Naive thymus-derived CD4-positive, alpha-beta T cell (primary cell): ENCODE measurements around the gene SIRPG. TPM values are rescaled to one million over a fixed set of nuclear protein-coding genes. Genes with fewer than 3 reads are reported as not detected.

Experiments used
- ATAC-seq: fragments of 150-1000 bp; cut with Tn5 transposase; 2 replicates; pipeline ENCODE4 v1.10.0; 2021; ENCODE audit warnings: mild to moderate bottlenecking, moderate library complexity
- CTCF ChIA-PET: fragments of 350-600 bp; sonication (Branson Sonifier 250); formaldehyde crosslinking; loops from one replicate; lab custom pipeline; 2021; ENCODE audit warnings: antibody characterized with exemption; lab: Charles Lee
- POLR2A ChIA-PET: fragments of 350-600 bp; sonication (Branson Sonifier 250); formaldehyde crosslinking; loops from one replicate; lab custom pipeline; 2021; ENCODE audit warnings: antibody characterized with exemption, inconsistent platforms; lab: Charles Lee
- DNase-seq, 9 donors: peaks; one replicate each; pipeline versions ENCODE4 v3.0.0 to v3.0.0-alpha.2; 2020 to 2022; ENCODE audit warnings: mixed read lengths in 1 of 9
- H3K27ac ChIP-seq: one replicate; pipeline ENCODE4 v1.7.0; 2013; ENCODE audit warnings: mild to moderate bottlenecking, low read depth, low read length, moderate library complexity
- H3K27me3 ChIP-seq, 2 donors: one replicate each; pipeline ENCODE4 v1.7.0; 2013; ENCODE audit warnings: low read length in 2 of 2, mild to moderate bottlenecking in 2 of 2, moderate library complexity in 2 of 2; ENCODE audit not compliant: control insufficient read depth in 2 of 2, insufficient read depth in 2 of 2
- H3K36me3 ChIP-seq, 3 experiments: 1 replicate in 2 of 3; 2 replicates in 1 of 3; pipeline ENCODE4 v1.7.0; 2013; ENCODE audit warnings: low read length in 3 of 3, mild to moderate bottlenecking in 3 of 3, moderate library complexity in 1 of 3; ENCODE audit not compliant: insufficient read depth in 3 of 3, control insufficient read depth in 2 of 3
- H3K4me1 ChIP-seq, 2 donors: one replicate each; pipeline ENCODE4 v1.7.0; 2013; ENCODE audit warnings: low read length in 2 of 2, mild to moderate bottlenecking in 2 of 2, moderate library complexity in 1 of 2; ENCODE audit not compliant: control insufficient read depth in 2 of 2, insufficient read depth in 2 of 2
- H3K4me3 ChIP-seq: 2 replicates; pipeline ENCODE4 v1.7.0; 2013; ENCODE audit warnings: mild to moderate bottlenecking, low read length
- H3K9me3 ChIP-seq, 3 experiments: 1 replicate in 2 of 3; 2 replicates in 1 of 3; pipeline ENCODE4 v1.7.0; 2013; ENCODE audit warnings: low read length in 3 of 3; ENCODE audit not compliant: control insufficient read depth in 2 of 3
- H3K27ac Mint-ChIP-seq, 9 donors: one replicate each; pipeline ENCODE4 v1.8.0; 2020 to 2022; ENCODE audit warnings: mixed read lengths in 9 of 9, mild to moderate bottlenecking in 8 of 9, moderate library complexity in 5 of 9, inconsistent platforms in 2 of 9
- H3K27me3 Mint-ChIP-seq, 5 donors: one replicate each; pipeline ENCODE4 v1.8.0; 2021 to 2022; ENCODE audit warnings: mixed read lengths in 5 of 5, mild to moderate bottlenecking in 1 of 5
- H3K36me3 Mint-ChIP-seq, 5 donors: one replicate each; pipeline ENCODE4 v1.8.0; 2020 to 2022; ENCODE audit warnings: mixed read lengths in 5 of 5, mild to moderate bottlenecking in 3 of 5, inconsistent platforms in 1 of 5
- H3K4me1 Mint-ChIP-seq, 7 donors: one replicate each; pipeline ENCODE4 v1.8.0; 2020 to 2022; ENCODE audit warnings: mixed read lengths in 7 of 7, mild to moderate bottlenecking in 3 of 7, inconsistent platforms in 1 of 7
- H3K4me3 Mint-ChIP-seq, 10 donors: one replicate each; pipeline ENCODE4 v1.8.0; 2020 to 2022; ENCODE audit warnings: mild to moderate bottlenecking in 10 of 10, mixed read lengths in 10 of 10, moderate library complexity in 6 of 10, inconsistent platforms in 2 of 10
- H3K9me3 Mint-ChIP-seq, 11 donors: one replicate each; pipeline ENCODE4 v1.8.0; 2020 to 2022; ENCODE audit warnings: mixed read lengths in 11 of 11, mild to moderate bottlenecking in 4 of 11, inconsistent platforms in 1 of 11, moderate library complexity in 1 of 11
- intact Hi-C, 2 donors: fragments of 100-400 bp; cut with micrococcal nuclease; formaldehyde crosslinking; loops; one replicate each; pipeline ENCODE4 v1.15.1; 2023
- polyA plus RNA-seq, 2 donors: library from polyadenylated mRNA; unstranded; fragments of 300-500 nt; fragmentation: Illumina TruSeq; gene quantifications; one replicate each; pipeline ENCODE4 v1.2.3, GENCODE V29; 2021
- total RNA-seq, 6 experiments: library from RNA in 5 of 6; stranded (reverse) in 5 of 6; gene quantifications; 1 replicate in 5 of 6; 2 replicates in 1 of 6; pipeline ENCODE4 v1.2.3 and lab custom pipeline; 2021 to 2026

SIRPG gene
- total and polyA plus RNA-seq, 7 experiments from 2014 or later: 25.6 to 198 (median 51.4) TPM

- peak overlapping the region; percentile 28 for H3K4me3 ChIP-seq
- ATAC-seq: no peak
- POLR2A ChIA-PET: interaction anchor here (0.6 to 10.2 kb wide), 9 partner anchors 10 to 86 kb away, joined by 3 to 171 read pairs (median 6); partner anchors contain the start of gene SIRPG
These were observed 17.6 kb upstream of the SIRPG start for GRCh38 chr20:1674990-1675780.

DNA sequence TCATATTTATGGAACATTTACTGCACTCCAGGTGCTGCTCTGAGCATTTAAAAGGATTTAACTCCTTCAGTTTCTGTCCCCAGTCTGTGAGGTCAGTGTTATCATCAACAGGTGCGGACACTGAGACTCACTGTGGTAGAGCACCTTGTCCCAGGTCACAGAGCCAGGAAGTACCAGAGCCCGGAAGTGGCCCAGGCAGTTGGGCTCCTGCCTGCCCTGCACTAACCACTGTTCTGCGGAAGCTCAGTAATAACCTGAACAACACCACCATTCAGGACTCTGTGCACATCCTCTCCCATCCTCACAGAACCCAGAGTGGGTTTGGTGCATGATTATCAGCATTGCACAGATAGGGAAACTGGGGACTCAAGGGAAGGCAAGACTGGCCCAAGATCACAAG lies 16.8 kb upstream of the SIRPG start:
- Mint-ChIP-seq H3K27ac (peak overlapping the region; percentile 80 to 97 (median 92)), H3K4me1 (peaks cover 58 to 100% (median 98%) of the 10 kb centered on the region in 7 donors), H3K9me3 (peaks cover 0 to 12% (median 0%) of the 10 kb centered on the region in 11 donors), H3K36me3 (peaks cover 11 to 51% (median 35%) of the 10 kb centered on the region in 5 donors), H3K27me3 (no peaks in the 10 kb centered on the region), H3K4me3 (peak overlapping the region; percentile 55 to 87 (median 78))
- CTCF ChIA-PET: interaction anchor here (0.5 to 1.6 kb wide), 2 partner anchors 11 to 1442 kb away, joined by 3 read pairs; no protein-coding TSS in a partner anchor
- ATAC-seq (peak; percentile 76), DNase-seq (peak in 5 of 9 donors; percentile 34 to 55 (median 36))
- H3K27ac ChIP-seq: peak overlapping the region; percentile 68
- POLR2A ChIA-PET: interaction anchor here (0.7 to 10.2 kb wide), 7 partner anchors 10 to 58 kb away, joined by 3 to 171 read pairs (median 4); partner anchors contain the start of gene SIRPG
- H3K4me1 ChIP-seq: peaks cover 67 to 84% of the 10 kb centered on the region in 2 donors
- peaks cover 0 to under 1% (median 0%) of the 10 kb centered on the region in 3 experiments for H3K36me3 ChIP-seq
- H3K4me3 ChIP-seq: peak overlapping the region; percentile 28
- intact Hi-C loops: loop anchor here (1.0 kb wide), 3 partner anchors 9 to 14 kb away; no protein-coding TSS in a partner anchor
- no peaks in the 10 kb centered on the region for H3K9me3 ChIP-seq
- H3K27me3 ChIP-seq: no peaks in the 10 kb centered on the region

More at GRCh38 chr20:1674990-1675780, 17.6 kb upstream of the SIRPG start:
- Mint-ChIP-seq H3K4me1 (peaks cover 58 to 100% (median 98%) of the 10 kb centered on the region in 7 donors), H3K27ac (peak overlapping the region; percentile 80 to 97 (median 92)), H3K36me3 (peaks cover 12 to 49% (median 40%) of the 10 kb centered on the region in 5 donors), H3K4me3 (peak overlapping the region; percentile 55 to 87 (median 78)), H3K27me3 (no peaks in the 10 kb centered on the region), H3K9me3 (peaks cover 0 to 15% (median 0%) of the 10 kb centered on the region in 11 donors)
- Histone ChIP-seq H3K36me3 (peaks cover 0 to 4% (median 0%) of the 10 kb centered on the region in 3 experiments), H3K27me3 (no peaks in the 10 kb centered on the region), H3K4me1 (peaks cover 67 to 88% of the 10 kb centered on the region in 2 donors), H3K27ac (peak overlapping the region; percentile 68), H3K9me3 (no peaks in the 10 kb centered on the region)
- DNase-seq: no peak
- CTCF ChIA-PET: interaction anchor here (1.6 to 4.9 kb wide), 2 partner anchors 10 kb away, joined by 3 to 27 read pairs; no protein-coding TSS in a partner anchor
- intact Hi-C loops: loop anchor here (1.0 kb wide), 3 partner anchors 10 to 15 kb away; no protein-coding TSS in a partner anchor

DNA sequence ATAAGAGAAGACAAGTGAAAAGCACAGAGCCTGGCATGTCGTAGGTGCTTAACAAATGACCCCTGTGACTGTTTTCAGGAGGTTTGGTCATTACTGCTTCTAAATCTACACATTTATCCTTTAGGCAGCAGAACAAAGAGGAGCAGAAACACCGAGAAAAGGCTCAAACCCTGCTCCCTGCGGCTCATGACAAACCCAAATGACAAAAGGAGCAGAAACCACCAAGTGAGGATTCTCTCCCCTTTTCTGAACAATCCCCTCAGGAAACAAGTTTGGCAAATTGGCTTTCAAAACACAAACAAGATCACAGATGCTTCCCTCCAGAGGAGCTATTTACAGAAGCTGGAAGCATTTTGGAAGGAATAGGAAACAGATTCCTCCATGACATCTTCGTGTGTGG lies 15.8 kb upstream of the SIRPG start:
- Mint-ChIP-seq H3K27me3 (no peaks in the 10 kb centered on the region), H3K4me3 (peak overlapping the region; percentile 10 to 83 (median 70))

DNA sequence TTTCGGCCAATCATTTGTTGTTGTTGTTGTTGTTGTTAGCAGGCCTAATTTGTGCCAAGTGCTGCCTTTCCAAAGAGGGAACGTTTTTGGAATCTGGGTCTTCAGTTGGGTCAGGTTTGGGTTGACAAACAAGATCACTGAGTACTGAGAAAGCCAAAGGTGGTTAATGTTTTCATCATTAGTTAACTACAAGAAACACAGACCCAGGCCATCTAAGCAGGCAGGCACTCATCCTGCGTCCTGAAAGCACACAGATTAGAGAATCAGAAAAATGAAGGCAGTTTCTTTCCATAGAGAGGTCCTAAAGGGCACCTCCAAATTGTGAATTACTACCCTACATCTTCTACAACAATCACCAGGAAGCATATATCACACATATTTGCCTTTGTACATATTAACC lies 15.1 kb upstream of the SIRPG start:
- Histone ChIP-seq H3K27me3 (no peaks in the 10 kb centered on the region), H3K4me3 (peak overlapping the region; percentile 5), H3K9me3 (no peaks in the 10 kb centered on the region), H3K4me1 (peaks cover 63 to 74% of the 10 kb centered on the region in 2 donors), H3K27ac (peak overlapping the region; percentile 68), H3K36me3 (no peaks in the 10 kb centered on the region)
- ChIA-PET POLR2A (interaction anchor here (0.6 to 1.0 kb wide), 2 partner anchors 12 to 845 kb away, joined by 3 to 6 read pairs; no protein-coding TSS in a partner anchor), CTCF (no interaction called here)
- ATAC-seq (no peak), DNase-seq (no peak)
- no peaks in the 10 kb centered on the region for H3K27me3 Mint-ChIP-seq
- H3K4me1 Mint-ChIP-seq: peaks cover 62 to 100% (median 99%) of the 10 kb centered on the region in 7 donors
- H3K36me3 Mint-ChIP-seq: peaks cover 13 to 47% (median 31%) of the 10 kb centered on the region in 5 donors
- intact Hi-C loops: loop anchor here in 1 of 2 donors (2.0 kb wide), 1 partner anchor 14 kb away; no protein-coding TSS in a partner anchor
- H3K27ac Mint-ChIP-seq: peak overlapping the region; percentile 80 to 97 (median 92)
- peak overlapping the region in 9 of 10 donors; percentile 63 to 83 (median 70) for H3K4me3 Mint-ChIP-seq
- H3K9me3 Mint-ChIP-seq: peaks cover 0 to 10% (median 0%) of the 10 kb centered on the region in 11 donors

More for the DNA sequence above, 15.8 kb upstream of the SIRPG start:
- Mint-ChIP-seq H3K27ac (peak overlapping the region; percentile 80 to 97 (median 92)), H3K36me3 (peaks cover 13 to 51% (median 36%) of the 10 kb centered on the region in 5 donors), H3K4me1 (peaks cover 61 to 100% (median 99%) of the 10 kb centered on the region in 7 donors), H3K9me3 (peaks cover 0 to 10% (median 0%) of the 10 kb centered on the region in 11 donors)
- ChIA-PET CTCF (no interaction called here), POLR2A (interaction anchor here (0.7 to 10.2 kb wide), 5 partner anchors 12 to 402 kb away, joined by 3 to 171 read pairs (median 6); partner anchors contain the start of gene SIRPG)
- DNase-seq: no peak
- intact Hi-C loops: loop anchor here in 1 of 2 donors (2.0 kb wide), 1 partner anchor 13 kb away; no protein-coding TSS in a partner anchor
- Histone ChIP-seq H3K4me1 (peaks cover 66 to 80% of the 10 kb centered on the region in 2 donors), H3K27me3 (no peaks in the 10 kb centered on the region), H3K4me3 (peak overlapping the region; percentile 2), H3K9me3 (no peaks in the 10 kb centered on the region), H3K36me3 (no peaks in the 10 kb centered on the region), H3K27ac (peak overlapping the region; percentile 68)
- no peak for ATAC-seq

DNA sequence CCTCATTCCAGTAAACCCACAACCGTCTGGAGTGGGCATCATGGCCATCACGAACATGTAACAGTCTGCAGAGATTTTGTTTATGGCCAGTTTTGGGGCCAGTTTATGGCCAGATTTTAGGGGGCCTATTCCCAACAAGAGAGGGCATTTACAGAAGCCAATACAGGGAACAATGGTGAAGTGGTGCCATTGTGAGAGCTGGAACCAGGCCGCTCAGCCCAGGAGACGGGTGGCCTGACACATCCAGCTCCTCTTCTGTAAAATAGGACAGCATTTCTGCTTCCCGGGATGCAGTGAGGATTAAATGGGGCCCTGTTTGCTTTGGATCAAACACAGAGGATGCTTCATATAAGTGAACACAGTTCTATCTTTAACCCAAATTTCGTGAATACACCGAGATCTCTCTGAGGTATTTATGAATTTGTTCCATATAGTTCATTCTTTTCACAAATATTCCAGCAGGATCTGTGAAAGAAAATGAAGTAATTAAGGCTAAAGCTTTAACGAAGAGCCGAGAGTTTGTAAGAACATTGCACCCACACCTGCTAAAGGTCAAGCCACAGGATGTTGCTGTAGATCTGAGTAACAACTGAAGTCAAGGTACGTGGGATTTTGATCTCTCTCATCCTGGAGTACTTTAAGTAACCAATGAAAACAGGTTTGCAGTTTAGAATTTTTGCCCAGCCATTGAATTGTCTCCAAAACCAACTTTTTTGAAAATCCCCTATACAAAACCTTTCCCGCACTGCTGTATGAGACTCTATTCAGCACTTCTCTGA lies 14.5 kb upstream of the SIRPG start:
- Histone ChIP-seq H3K36me3 (no peaks in the 10 kb centered on the region), H3K9me3 (no peaks in the 10 kb centered on the region), H3K4me3 (peak overlapping the region; percentile 5), H3K27me3 (no peaks in the 10 kb centered on the region), H3K4me1 (peaks cover 65 to 74% of the 10 kb centered on the region in 2 donors), H3K27ac (peak overlapping the region; percentile 68)
- Mint-ChIP-seq H3K4me1 (peaks cover 63 to 100% (median 99%) of the 10 kb centered on the region in 7 donors), H3K27ac (peak overlapping the region; percentile 80 to 97 (median 92)), H3K27me3 (no peaks in the 10 kb centered on the region), H3K36me3 (peaks cover 13 to 49% (median 35%) of the 10 kb centered on the region in 5 donors), H3K4me3 (peak overlapping the region; percentile 49 to 83 (median 70)), H3K9me3 (peaks cover 0 to 10% (median 0%) of the 10 kb centered on the region in 11 donors)
- POLR2A ChIA-PET: interaction anchor here (0.6 to 3.2 kb wide), 3 partner anchors 12 to 845 kb away, joined by 3 to 15 read pairs (median 6); no protein-coding TSS in a partner anchor
- DNase-seq (no peak), ATAC-seq (peak; percentile 52)
- CTCF ChIA-PET: no interaction called here
- intact Hi-C loops: loop anchor here in 1 of 2 donors (2.0 kb wide), 1 partner anchor 15 kb away; no protein-coding TSS in a partner anchor
